ENCODE results near the gene ETS1. TPM values are rescaled to one million over a fixed set of nuclear protein-coding genes. Genes with fewer than 3 reads are reported as not detected.

Gene ETS1
- total RNA-seq, 1 donor from 2014 or later = 45.6 TPM

DNA sequence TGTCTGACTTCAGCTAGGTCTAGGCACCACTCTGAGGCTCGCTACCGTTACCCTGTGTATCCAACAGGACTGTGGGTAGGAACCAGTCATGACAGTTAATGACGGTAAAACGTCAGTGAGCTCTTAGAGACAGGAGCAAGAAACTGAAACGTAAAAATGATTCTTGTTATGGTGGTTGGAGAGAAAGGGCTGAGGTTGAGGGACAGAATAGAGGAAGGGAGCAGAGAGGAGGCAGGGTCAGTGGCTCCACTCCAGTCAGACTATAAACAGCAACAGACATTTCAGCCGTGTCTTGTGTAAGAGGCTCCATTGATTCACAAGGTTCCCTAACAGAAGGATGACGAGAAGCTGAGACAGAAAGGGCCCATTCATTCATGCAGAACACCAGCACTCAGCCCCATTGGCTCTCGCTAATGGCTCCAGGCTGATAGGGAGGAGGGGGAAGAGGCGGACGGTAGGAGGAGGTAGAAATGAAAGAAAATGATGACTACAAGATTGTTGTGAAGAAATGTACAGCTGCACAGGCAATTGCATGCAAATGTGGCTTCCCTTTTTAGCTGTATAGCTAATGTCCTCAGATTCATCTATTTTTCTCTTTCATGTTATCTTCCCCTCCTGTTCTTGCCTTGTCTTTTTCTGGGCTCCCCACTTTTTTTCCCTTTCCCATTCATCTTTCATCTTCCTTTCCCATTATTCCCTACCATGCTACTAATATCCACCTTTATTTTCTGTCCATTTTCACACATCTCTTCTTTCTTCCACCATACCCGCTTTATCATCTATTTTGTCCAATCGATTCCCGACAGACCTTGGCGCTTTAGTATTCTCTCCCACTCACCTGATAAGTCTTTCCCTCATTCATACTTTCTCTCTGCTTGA, 34.3 kb downstream of the ETS1 start:
- intact Hi-C loops (cut with DNase I) = loop anchor here (10.0 kb wide), 2 partner anchors 72 to 258 kb away; no protein-coding TSS in a partner anchor
- DNase-seq (no peak), ATAC-seq (ENCODE audit: poor library complexity) (peak; percentile 7)

DNA sequence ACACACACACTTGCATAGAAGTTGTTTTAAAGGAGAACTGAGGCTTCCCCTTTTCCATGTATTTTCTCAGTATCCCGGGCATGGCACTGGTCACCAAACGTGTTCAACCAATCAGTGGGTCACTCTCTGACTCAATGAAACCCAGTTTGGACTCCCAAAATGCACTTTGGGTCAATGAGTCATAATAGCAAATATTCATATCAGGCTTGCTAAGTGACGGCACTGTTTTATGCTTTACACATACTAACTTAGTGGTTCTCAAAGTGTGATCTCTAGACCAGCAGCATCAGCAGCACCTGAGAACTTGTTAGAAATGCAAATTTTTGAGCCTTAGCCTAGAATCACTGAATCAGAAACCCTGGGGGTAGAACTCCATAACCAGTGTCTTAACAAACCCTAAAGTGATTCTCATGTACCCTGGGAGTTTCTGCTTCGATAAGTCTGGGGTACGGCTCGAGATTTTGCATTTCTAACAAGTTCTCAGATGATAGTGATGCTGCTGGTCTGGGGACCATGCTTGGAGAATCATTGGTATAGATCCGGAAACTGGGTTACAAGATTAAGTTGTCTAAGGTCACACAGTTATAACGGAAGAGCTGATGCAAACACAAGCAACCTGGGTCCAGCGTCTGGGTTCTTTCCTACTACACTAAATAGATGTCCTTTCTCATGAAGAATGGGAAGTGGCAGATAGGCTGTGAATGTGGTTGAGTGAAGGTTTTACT, 35.6 kb downstream of the ETS1 start:
- intact Hi-C loops (cut with DNase I) = loop anchor here (10.0 kb wide), 2 partner anchors 73 to 257 kb away; no protein-coding TSS in a partner anchor
- no peak for ATAC-seq (ENCODE audit: poor library complexity)
- no peak for DNase-seq

DNA sequence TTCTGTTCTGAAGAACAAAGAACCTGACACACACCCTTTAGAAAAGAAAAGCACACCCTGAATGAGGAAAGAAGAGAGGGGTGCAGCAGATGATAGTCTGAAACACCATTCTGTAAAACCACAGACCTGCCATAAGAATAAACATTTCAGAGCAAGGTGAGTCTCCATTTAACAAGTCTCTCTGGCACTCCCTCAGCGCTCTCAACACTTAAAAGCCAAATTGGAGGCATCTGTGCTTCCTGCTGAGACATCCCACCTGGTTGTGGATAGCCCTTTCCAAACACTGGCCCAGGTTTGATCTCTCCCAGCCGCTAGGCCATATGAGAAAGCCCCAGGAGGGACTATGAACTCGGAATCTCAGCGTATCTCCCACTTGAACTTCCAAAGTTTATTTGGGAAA, 36.3 kb downstream of the ETS1 start:
- intact Hi-C loops (cut with DNase I) = loop anchor here (10.0 kb wide), 2 partner anchors 74 to 256 kb away; no protein-coding TSS in a partner anchor

DNA sequence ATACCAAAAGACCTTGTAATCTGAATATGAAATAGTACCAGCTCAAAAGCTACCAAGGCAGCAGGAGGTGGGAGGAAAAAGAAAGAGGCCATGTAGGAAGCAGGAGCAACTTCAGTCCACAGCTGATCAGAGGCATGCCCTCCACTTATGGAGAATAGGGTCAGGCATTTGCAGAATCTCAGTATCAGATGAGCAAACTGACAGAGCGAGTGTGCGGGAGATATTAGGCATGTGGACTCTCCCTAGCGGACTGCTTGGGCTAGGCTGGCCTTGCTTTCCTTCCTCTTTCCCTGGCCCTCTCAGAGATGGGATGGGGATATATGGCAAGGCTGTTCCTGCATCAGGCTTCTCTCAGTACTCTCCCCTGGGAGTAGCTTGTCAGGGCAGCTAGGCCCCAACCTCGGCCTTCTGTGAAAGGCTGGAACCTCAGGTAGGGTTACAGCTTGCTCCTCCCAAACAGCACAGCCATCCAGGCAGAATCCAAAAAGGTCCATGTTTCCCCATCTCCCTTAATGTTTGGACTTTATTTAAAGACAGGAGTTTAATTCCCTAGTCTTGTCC, 37.0 kb downstream of the ETS1 start:
- intact Hi-C loops (cut with DNase I) = loop anchor here (10.0 kb wide), 2 partner anchors 74 to 256 kb away; no protein-coding TSS in a partner anchor
- DNase-seq (no peak), ATAC-seq (ENCODE audit: poor library complexity) (peak; percentile 2)

More for the DNA sequence above, 36.3 kb downstream of the ETS1 start:
- DNase-seq (no peak), ATAC-seq (ENCODE audit: poor library complexity) (no peak)

DNA sequence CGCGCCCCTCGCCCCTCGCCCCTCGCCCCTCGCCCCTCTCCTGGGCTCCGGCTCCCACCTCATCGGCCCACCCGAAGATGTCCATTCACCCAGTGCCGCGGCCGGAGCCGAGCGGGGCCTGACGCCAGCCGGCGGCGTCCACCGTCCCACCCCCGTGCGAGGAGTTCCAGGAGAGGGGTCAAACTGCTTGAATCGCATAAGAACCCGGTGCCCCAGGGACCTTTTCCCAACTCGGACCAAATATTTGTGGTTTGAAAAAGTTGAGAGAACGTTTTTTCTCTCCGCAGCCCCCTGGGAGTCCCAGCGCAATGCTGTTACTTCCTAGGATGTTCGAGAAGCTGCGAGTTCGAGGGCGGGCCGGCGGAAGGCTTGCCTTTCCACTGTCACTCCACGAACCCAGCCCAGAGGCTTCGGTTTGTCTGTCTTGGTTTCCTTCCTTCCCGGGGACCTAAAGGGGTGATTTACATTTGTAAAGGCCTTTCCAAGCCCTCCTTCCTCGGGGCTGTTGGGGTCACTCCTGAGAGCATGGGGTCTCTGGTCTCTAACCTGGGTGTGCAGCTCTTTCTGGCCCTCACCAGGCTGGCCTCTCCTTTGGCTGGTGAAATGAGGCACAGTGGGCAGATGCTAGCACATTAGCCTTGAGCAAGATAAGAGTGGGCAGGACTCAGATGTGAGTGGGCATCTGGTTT, 38.0 kb downstream of the ETS1 start:
- DNase-seq (peak; percentile 84), ATAC-seq (ENCODE audit: poor library complexity) (peak; percentile 62)
- intact Hi-C loops (cut with DNase I) = no loop called here

DNA sequence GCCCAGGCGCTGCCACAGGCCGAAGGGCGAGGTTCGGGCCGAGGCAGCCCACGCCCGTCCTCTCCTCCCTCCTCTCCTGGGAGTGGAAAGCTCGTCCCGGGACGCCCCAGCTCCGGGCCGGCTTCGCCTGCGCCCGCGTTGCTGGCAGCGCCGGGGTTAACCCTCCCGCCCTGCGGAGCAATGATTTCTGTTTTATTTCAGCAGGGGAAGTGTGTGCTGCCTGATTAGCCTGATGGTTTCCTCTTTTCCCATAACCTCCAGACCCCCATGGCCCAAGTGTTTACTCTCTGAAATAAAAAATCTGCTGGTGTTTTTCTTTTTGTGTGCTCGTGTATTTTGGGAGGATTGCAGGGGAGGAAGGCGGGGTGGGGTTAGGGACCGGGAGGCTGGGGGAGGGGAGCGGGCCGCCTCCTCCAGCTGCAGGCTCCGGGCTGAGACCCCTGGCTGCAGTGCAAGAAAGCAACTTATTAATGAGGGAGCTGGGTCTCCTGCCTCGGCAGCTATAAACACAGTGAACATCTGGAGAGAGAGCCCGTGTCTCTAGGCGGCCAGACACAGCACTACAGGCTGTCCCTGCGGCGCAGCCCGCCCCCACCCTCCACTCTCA, 38.6 kb downstream of the ETS1 start:
- peak; percentile 77 for DNase-seq
- ATAC-seq (ENCODE audit: poor library complexity) = peak; percentile 82
- intact Hi-C loops (cut with DNase I) = no loop called here

DNA sequence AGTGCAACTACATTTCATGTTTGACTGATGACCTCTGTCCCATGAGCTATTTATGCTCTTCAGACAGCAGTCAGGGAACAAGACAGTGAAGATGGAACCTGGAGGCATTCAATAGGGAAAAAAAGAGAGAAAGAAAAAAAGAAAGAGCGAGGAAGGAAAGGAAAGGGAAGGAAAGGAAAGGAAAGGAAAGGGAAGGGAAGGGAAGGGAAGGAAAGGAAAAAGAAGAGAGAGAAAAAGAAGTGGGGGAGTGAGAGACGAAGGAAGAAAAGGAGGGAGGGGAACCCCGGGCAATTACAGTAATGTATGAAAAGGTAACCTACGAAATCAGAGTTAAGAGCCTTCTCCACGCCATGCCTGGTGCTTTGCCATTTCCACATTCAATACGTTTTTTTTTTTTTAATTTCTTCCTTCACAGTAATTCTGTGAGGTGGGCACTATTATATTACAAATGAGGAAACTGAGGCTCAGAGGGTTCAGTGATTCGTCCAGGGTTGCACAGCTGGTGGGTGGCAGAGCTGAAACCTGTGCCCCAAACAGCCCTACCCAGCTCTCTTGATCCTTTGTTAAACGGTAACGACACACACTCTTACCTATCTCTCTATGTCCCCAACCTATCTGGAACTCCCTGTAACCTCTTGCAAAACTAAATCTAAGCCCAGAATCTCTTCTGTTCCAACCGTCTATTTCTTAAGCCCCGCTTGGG, 39.3 kb downstream of the ETS1 start:
- intact Hi-C loops (cut with DNase I) = no loop called here
- no peak for DNase-seq

DNA sequence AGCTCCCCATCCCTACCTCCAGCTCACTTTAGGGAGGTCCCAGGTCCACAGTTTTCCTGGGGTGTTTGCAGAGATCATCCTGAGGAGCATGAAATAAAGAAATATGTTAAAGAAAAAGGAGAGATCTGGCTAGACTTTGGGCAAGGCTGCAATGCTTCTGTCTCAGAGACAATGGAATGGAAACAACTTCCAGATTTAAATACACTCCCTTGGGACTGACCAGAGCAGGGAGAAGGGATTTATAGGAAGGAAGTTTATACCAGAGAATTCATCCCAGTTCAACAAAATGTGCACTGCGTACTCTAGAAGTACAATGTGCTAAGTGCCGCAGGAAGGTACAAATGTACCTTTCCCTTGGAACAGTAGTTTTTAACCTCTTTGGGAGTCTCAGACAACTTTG, 40.4 kb downstream of the ETS1 start:
- DNase-seq = no peak
- intact Hi-C loops (cut with DNase I) = no loop called here
- ATAC-seq (ENCODE audit: poor library complexity) = no peak

More for the DNA sequence above, 39.3 kb downstream of the ETS1 start:
- no peak for ATAC-seq (ENCODE audit: poor library complexity)

DNA sequence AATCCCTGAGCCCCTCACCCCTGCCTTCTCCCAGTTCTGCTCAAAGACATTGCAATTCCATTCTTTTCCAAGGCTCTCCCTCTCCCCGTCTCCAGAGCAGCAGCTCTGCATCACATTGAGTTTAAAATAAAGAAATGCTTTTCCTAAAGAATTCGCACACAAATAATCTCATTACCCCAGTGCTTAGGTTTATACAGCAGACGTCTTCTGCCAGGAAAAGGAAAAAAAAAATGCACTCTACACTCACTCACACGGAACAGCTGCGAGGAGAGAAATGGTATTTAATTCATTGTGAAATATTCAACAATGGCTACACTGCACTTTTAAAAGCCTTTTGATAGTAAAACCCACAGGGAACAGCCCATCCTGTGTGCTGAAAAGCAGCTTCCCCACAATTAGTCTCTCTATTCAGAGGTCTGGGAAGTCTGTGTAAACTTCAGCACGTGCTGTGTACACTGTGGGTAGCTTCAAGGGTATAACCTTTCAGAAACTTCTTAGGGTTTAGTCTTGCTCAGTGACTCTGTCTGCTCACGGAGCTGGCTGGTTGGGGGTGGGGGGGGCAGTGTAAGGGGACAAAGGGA, 42.8 kb downstream of the ETS1 start:
- ATAC-seq (ENCODE audit: poor library complexity) = no peak
- intact Hi-C loops (cut with DNase I) = no loop called here

DNA sequence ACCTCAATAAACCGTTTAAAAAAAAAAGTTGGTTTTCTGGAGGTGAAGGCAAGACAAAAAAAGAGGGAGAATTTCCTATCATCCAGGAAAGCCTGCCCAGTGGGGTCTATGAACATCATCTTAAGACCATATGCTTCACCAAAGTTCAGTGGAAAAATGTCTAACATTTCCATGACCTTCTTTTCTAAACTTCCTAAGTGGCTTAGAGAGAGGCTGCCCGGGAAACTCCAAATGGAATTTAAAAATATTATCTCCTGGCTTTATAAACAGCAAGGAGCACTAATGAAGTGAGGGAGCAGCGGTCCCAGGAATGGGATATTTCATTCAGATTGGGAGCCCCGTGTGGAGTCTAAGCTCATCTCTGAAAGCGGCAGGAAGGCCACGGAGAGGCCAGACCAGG, 46.9 kb downstream of the ETS1 start:
- ATAC-seq (ENCODE audit: poor library complexity) = no peak
- intact Hi-C loops (cut with DNase I) = no loop called here
- no peak for DNase-seq

More for the DNA sequence above, 42.8 kb downstream of the ETS1 start:
- DNase-seq = no peak

DNA sequence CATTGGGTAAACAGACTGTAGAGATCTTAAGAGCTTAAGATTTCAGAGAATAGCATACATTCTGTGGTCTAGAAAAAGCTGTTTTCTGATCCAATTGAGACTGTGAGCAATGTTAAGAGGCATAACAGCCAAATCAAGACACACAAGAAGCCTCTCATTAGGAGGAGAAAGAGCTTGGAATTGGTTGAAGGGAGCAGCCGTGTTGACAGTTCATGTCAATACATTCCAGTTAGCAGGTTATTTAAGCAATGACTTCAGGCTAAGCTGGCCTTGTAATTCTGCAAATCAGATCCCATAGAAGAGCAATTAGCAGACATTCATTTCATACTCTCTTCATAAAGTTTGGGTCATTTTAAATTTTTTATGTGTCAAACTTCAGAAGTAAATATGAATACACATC, 50.9 kb downstream of the ETS1 start:
- ATAC-seq (ENCODE audit: poor library complexity) (no peak), DNase-seq (no peak)
- intact Hi-C loops (cut with DNase I) = no loop called here

DNA sequence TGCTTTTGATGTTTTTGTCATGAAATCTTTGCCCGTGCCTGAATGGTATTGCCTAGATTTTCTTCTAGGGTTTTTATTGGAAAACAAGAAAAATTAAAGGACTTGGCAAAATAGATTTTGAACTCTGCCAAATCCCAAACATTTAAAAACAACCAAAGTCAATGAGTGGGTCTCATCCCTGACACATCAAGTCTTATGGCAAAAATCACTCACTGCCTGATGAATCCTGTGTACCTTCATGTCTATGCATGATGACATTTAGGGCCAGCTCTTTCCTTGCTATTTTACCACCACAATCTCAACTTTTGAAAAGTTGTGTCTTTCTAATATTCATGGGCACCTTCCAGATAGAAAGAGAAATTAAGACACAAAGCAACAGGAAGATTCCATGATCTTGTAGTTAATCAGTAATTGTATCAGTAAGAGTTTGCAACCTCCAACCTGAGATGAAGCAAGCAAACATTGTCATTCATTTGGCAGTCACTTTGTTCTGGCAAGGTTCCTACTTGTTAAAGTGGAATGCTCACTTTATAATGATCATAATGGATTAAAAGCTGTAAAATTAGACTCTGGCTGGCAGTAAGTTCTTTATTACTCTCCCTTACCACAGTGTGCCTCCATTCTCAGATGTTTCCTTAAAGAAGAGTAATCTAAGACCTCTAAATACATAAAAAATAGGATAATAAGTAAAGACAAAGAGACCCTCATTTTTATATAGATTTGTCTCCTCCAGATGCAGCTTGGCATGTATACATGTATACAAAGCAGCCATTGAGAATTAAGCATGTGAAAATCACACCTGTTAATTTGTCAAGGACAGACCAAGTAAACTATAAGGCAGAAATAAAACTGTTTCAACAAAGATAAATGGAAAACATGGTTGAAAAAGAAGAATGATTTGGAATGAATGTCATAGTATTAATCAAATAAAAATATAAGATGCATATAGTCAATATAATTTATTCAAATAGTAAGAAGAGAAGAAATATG, 51.6 kb downstream of the ETS1 start:
- DNase-seq = no peak
- intact Hi-C loops (cut with DNase I) = no loop called here
- ATAC-seq (ENCODE audit: poor library complexity) = no peak

DNA sequence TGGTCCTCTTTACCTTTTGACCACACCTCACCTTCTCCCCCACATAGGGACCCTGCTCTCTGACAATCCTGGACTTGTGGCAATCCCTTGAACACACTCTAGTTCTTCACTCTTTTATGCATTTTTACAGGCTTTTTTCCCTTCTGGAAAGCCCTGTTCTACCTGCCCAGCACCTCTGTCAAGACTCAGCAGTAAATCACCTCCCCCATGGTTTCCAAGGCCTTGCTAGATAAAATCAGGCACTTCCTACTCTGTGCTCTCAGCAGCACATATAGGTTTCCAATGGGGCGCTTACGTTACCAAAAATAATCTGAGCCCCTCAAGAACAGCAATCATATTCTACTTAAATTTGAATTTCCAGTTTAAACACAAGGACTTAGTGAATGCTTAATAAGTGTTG, 53.9 kb downstream of the ETS1 start:
- ATAC-seq (ENCODE audit: poor library complexity) = no peak
- no peak for DNase-seq
- intact Hi-C loops (cut with DNase I) = no loop called here

DNA sequence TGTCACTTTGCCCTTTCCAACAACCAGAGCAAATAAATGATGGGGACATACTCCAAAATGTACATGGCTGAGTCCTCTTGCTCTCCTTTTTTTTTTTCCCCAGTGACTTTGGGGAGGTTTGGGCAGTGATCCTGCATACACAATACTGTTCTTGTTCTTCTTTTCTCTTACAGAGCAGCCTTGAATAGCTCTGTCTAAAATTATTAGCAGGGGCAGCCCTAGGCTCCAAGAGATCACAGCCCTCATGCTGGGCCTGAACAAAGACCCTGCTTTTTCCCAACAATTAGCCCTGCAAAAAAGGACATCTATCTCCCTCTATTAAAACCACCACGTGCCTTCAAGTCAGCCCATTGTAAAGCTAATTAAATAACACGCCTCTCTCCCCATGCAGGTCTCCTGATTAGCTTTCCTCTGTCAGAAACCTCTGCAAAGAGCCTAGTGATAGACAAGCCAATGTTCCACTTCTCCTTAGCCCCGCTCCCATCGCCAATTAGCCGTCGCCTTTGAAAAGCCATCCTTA, 54.7 kb downstream of the ETS1 start:
- no peak for DNase-seq
- intact Hi-C loops (cut with DNase I) = no loop called here
- no peak for ATAC-seq (ENCODE audit: poor library complexity)

DNA sequence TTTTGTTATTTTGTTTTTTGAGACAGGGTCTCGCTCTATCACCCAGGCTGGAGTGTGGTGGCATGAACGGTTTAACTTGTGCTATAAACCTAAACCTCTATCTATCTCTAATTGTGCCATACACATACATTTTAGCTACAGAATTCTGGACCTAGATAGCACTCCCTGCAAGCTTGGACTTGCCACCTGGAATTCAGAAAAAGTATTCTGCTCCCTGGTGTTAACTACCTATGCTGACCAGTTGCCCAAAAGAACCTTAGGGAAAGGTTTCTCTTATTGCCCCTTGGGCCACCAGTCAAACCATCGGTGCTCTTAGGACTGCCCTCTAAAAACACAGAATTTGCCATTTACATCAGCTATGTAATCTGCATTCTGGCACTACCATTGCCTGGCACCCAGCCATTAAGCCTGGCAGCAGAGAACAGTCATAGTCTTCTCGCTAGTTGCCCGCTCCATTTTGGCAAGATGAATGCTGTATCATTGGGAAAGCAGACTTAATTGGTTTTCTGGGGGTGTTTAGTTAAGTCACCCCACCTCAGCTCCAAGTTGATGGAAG, 55.3 kb downstream of the ETS1 start:
- no peak for ATAC-seq (ENCODE audit: poor library complexity)
- DNase-seq = no peak
- intact Hi-C loops (cut with DNase I) = no loop called here

DNA sequence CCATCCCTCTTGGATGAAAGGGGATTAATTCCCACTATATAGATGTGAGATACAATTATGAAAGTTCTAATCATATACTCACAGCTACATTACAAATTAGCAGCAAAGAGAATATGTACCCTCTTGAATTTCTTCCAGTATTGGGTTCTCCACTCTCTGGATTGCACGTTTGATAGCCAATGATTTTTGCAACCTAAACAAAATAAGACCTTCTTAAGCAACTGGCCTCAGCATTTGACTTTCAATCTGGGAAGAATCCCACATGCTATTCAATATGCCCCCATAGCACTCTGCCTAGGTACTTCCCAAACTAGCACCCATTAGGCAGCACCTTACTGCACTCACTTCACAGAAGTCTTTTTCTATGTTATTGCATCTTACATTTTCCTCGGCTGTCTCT, 55.8 kb downstream of the ETS1 start:
- intact Hi-C loops (cut with DNase I) = no loop called here
- DNase-seq (no peak), ATAC-seq (ENCODE audit: poor library complexity) (no peak)

All from Right ventricle myocardium superior (tissue), 1 donor.